Stimulated activated CD8-positive, alpha-beta memory T cell treated with anti-CD3 and anti-CD28 coated beads, Interleukin-7, amount 100 ng/mL, for 48 hours (primary cell): ENCODE data around the gene KLHL29.

Experiments used
- DNase-seq, 2 donors: peaks; one replicate each; pipeline ENCODE4 v3.0.0-alpha.2; 2020; ENCODE audit warnings: low read depth in 1 of 2; ENCODE audit errors: extremely low read depth in 1 of 2

KLHL29 gene

GRCh38 chr2:23664066-23664788, 279.2 kb downstream of the KLHL29 start:
- DNase-seq: no peak

GRCh38 chr2:23666241-23666979, 281.4 kb downstream of the KLHL29 start:
- DNase-seq: no peak

DNA sequence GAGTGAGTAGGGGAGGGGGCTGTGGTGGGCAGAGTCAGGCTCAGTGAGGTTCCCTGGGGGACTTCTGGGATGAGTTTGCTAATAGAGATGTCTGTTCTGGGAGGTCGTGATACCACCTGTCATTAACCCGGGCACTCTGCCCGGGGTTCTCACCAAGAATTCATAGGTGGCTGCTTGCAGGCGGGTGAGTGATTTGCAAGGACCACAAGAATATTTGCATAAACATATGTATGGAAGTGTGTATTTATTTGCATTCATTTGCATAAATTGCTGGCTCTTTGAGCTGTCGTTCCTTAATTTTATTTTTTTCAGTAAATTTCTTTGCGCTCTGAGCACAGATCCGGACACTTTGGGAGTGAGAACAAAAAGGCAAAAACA, 282.0 kb downstream of the KLHL29 start:
- DNase-seq: no peak

- no peak for DNase-seq
These were observed 283.9 kb downstream of the KLHL29 start for GRCh38 chr2:23668756-23669304.

GRCh38 chr2:23669413-23670244, 284.6 kb downstream of the KLHL29 start:
- no peak for DNase-seq

DNA sequence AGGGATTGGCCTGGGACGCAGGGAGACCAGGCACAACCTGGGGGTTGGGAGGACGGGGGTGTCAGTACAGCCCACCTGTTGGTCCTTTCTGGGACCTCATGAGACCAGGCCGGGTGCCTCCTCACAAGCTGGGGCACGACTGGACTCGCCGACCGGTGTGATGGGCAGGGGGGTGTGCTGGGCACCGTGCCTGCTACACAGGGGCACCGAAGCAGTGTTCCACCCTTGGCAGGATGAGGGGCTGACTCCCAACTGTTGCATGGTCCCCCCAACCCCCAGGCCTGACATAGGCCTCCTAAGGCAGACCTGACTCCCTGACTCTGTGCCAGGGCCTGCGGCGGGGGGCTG, 285.2 kb downstream of the KLHL29 start:
- DNase-seq: no peak

DNA sequence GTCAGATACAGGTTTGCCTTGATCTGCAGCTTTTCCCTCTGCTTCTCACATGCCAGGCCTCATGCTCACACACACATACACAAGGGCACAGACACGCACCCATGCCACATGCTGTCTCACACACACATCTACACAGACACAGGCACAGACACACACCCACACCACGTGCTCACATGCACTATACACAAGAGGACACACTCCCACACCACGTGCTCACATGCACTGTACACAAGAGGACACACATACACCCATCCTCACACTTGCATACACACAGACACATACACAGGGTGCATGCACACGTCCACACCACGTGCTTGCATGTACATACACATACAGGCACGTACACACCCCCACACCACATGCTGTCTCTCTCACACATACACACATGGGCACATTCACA, 288.1 kb downstream of the KLHL29 start:
- DNase-seq: no peak

GRCh38 chr2:23673830-23674679, 289.1 kb downstream of the KLHL29 start:
- no peak for DNase-seq

GRCh38 chr2:23675506-23675905, 290.5 kb downstream of the KLHL29 start:
- DNase-seq: no peak

DNA sequence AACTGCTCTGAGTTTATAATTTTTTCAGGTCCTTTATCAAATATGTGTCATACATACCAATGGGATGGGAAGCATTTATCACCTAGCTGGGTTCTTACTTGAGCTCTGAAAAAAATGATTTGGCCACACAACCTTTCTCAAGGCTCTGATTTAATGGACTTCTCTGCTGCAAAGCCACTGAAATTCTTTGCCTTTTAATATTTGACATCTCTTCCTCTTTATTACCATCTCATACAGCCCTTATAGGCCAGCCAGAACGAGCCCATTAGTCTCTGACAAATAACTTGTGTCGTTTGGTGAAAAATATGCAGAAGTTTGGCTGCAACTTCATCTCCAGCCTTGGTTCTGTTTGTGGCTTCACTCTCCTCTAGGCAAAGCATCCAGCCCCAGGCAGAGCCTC, 292.9 kb downstream of the KLHL29 start:
- DNase-seq: no peak

GRCh38 chr2:23679044-23679443, 294.1 kb downstream of the KLHL29 start:
- DNase-seq: no peak

DNA sequence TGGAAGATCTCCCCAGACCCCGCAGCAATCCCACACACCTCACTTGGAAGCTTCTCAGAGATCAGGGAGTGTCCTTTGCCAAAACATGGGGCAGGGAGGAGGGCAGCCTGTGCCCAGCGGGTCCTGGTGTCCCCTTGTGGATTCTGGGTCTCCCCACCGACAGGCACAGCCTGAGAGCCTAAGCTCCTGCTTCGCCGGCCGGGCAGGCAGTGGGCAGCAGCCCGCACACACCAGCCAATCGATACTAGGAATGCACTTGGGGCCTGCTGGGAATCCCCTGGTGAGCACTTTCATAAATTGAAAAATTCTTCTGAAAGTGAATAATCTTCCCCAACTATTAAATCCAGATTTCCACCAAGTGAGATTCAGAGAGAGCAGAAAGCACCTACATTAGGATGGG, 296.0 kb downstream of the KLHL29 start:
- DNase-seq: no peak

DNA sequence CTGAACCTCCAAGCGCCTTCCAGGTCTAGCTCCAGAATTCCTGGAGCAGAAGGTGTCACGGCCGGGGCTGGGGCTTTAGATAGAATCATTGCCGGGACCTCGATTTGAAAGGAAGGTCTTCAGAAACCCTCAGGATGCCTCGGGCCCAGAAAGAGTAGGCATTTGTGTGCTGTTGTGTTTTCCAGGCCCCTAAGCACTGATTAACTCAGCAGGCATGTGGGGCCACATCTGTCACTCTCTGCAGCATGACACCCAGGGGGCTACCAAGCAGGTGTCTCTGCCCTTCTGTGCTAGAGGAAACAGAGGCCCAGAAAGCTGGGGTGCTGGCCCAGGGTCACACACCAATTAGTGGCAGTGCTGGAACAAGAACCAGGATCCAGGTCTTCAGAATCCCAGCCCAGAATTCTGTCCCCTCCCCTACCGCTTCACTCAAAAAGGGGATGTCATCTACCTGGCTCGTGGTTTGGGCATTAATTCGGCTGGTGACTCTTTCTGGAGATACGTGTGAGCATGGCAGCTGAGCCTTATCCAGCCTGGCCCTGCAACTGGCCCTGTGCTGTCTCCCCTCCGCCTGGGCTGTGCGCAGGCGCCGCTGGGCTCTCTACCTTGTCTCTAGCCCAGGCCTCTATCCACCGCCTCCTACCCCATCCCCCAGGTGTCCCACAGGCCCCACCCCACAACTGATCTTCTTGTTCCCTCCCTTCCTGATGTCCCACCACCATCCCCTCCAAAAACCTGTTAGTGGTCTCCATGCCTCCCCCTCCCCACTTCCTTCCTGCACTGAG, 296.6 kb downstream of the KLHL29 start:
- no peak for DNase-seq

- DNase-seq: no peak
These were observed 297.5 kb downstream of the KLHL29 start for GRCh38 chr2:23682481-23682880.

GRCh38 chr2:23683001-23683400, 298.0 kb downstream of the KLHL29 start:
- DNase-seq: no peak

- no peak for DNase-seq
These were observed 299.6 kb downstream of the KLHL29 start for GRCh38 chr2:23684395-23685176.

DNA sequence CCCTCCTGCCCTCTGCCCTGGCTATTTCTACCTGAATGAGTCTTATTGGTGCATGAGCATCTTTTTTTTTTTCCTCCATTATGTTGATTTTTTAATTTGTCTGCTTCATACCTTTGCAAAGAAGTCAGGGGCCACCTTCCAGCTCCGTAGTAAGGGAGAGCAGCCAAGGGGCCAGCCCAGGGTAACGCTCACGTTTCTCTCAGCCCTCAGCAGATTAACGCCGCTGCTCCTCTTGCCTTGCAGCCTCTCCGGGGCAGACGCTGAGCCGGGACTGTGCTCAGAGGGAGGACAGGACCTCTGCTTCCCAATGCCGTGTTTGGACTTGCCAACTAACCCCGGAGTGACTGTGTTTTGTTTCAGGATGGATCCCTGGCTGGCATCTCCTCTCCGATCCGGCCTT, 300.2 kb downstream of the KLHL29 start:
- DNase-seq: no peak

DNA sequence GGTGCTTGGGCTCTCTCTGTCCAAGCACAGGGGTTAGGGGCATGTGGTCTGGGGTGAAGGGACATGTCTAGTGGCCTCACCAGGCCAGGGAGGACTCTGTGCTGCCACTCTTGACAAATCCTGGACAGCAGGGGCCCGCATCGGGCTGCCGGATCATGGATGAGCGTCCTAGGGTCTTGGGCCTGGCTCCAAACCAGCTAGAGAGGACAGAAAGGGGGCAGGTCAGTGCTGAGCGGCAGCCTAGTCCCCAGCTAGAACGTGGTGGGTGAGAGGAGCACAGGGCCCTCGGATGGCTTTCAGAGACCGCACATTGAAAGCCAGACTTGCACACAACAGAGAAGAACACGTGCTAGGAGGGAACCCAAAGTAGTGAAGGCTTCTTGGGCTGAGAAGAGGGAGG, 300.7 kb downstream of the KLHL29 start:
- no peak for DNase-seq

DNA sequence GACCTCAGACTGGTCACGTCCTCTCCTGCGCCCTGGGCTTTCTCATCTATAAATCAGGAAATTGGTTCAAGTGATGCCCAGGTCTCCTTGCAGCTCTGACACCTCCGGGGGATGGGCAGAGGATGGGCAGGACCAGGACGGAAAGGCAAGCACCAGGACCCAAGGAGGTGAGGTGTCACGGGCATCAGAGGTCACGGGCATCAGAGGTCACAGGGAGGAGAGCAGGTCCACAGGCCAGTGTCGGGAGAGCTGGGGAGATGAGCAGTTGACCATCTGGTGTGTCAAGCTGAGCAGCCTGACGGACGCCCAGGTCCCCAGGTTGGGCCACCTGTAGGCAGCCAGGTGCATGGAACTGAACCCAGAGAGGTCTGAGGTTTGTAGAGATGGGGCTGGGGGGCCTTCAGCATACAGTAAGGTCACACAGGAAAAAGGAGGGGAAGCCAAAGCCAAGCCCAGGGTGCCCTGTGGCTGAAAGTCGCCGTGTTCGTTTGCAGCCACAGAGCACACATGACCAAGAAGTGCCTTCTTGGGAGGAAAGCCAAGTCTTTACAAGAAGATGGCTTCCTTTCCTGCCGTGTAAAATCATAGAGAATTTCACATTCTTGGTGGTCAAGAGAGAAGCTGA, 301.5 kb downstream of the KLHL29 start:
- DNase-seq: no peak
